Embryonic facial prominence (tissue), 1 donor: ENCODE results near the gene TMEM62.
"Not testable (repeated sequence)": the region's sequence is repeated elsewhere in the genome, so short reads cannot be mapped to it uniquely, and the experiment has no call there.

Source experiments
- DNase-seq: peaks from one replicate; pipeline ENCODE4 v3.0.0-alpha.2; 2016; ENCODE audit errors: extremely low spot score

TMEM62 gene

DNA sequence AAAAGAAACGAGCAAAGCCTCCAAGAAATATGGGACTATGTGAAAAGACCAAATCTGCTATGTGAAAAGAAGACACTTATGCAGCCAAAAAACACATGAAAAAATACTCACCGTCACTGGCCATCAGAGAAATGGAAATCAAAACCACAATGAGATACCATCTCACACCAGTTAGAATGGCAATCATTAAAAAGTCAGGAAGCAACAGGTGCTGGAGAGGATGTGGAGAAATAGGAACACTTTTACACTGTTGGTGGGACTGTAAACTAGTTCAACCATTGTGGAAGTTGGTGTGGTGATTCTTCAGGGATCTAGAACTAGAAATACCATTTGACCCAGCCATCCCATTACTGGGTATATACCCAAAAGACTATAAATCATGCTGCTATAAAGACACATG is 43.8 kb downstream of the TMEM62 start:
- DNase-seq = not testable (repeated sequence)

DNA sequence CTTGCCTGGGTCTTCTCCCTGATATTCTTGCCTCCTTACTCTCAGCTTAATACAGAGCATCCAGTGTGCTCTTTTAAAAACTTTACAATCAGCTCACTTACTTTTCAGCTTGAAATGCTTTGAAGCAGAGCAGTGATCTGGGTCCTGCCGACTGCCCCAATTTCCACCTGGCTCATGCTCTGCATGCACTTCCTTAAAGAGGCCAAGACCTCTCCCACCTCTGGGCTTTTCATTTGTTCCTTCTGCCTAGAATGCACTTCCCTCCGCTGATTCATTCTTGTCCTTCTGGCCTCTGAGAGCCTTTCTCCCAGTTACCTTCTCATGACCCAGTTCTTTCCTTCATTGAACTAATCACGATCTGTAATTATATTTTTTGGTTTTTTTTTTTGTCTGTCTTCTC is 49.9 kb downstream of the TMEM62 start:
- no peak for DNase-seq

DNA sequence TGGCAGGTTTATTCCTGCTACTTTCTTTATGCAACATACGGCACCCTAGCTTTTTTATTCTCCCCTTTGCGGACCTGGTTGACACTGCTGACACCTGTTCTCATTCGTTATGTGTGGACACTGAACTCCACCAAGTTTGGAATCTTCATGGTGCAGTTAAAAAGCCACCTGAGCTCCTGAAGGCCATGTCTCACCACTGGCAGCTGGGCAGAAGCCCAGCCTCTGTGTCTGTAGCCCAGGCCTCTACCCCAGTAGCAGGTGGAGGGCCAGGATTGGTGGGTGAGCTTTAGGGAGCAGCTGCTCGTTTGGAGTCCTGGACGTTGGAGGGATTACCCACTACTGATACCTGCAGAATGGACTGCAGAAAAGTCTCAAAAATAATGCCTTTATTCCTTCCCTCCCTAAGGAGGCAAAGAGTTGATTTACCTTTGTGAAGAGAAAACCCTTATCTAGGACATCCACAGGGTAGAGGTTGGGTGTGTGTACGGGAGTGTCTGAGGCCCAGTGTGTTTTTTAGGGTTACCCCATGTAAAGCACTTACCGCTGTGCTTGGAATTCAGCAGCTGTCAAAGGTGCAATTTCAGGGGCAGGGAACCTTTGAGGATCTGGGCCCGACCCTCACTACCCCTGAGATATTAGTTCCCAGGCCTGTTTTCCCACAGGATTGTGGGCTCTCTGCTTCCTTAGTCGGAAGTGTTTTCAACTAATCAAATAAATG is 51.2 kb downstream of the TMEM62 start:
- DNase-seq = no peak

DNA sequence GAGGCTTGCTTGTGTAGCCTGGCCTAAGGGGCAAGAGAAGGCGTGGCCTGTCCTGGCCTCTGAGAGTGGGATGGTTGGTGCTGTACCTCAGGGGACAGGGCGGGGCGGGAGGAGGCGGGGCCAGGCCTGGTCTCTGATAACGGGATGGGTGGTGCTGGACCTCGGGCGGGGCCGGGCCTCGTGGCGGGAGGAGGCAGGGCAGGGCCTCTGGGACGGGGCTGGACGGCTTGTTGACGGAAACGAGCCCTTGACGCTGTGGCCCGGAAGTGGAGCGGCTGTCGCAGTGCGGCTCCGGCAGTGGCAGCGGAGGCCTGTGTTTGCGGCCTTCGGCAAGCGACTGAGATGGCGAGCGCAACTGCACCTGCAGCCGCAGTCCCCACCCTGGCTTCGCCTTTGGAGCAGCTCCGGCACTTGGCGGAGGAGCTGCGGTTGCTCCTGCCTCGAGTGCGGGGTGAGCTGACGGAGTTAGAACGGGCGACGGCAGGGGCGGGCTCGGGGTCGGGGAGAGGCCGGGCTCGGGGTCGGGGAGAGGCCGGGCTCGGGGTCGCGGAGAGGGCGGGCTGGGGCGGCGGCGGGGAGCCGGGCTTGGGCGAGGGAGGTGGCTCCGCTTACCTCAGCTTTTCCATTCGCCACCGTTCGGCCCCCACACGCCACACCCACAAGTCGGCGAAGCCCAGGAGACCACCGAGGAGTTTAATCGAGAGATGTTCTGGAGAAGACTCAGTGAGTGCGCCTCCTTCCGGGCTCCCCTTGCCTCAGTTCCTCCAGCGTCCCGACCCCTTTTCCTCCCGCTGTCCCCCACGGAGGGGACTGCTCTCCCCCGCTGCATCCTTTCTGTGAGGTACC is 52.0 kb downstream of the TMEM62 start, which contains the start of gene CCNDBP1:
Gene CCNDBP1 (plus strand): TSS at position 247 of the 846 bp plus-strand sequence. CDS start 96 bp downstream, at position 343.
- peak; percentile 24 for DNase-seq

DNA sequence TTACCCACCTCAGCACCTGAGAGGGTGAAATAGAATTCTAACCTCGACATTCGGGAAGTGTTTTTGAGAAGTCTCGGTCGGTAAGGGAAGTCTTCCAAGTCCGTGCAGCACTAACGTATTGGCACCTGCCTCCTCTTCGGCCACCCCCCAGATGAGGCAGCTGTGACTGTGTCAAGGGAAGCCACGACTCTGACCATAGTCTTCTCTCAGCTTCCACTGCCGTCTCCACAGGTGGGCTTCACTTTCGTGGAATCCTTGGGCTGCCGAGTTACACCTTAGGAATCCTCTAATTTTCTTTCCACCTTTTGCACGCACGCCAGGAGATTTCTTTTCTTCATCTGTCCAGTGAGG is 52.6 kb downstream of the TMEM62 start:
- no peak for DNase-seq

DNA sequence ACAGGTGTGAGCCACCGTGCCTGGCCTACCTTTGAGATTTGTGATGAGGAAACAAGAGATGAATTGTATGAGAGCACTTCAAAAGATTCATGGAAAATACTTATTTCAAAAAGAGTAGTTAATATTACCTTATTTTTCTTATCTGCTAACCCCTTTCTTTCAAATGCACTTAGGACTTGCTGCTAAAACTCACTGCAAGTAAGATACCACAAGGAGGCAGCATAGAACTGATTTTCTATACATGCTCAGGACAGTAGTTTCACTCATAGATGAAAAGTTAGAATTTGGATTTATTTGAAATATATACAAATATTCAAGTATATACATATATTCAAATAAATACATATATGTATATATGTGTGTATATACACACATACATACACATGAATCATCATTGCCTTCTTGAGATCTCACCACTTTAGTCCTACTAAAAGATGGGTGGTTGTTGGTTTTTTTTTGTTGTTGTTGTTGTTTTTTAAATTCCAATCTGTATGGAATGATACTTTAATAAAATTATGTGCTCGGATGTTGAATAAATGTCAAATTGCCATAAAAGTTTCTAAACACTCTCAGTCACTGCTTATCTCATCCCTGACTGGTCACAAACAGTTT is 54.3 kb downstream of the TMEM62 start:
- peak; percentile 15 for DNase-seq

DNA sequence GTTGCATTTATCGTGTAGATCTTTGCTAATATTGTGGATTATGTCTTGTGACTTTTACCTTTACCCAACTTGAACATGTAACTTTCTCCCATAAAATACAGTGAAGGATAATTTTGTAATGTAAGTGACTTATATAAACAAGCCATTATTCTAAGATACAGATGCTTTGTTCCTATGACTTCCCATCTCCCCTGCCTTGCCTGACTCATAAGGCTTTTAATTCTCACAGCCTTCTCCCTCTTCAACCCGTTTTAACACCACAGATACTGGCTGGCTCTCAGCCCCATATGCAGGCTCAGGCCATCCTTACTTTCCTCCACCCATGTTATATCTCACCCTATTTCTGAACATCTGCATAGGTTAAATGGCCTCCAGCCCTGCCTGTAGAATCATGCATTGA is 55.9 kb downstream of the TMEM62 start:
- DNase-seq = no peak

DNA sequence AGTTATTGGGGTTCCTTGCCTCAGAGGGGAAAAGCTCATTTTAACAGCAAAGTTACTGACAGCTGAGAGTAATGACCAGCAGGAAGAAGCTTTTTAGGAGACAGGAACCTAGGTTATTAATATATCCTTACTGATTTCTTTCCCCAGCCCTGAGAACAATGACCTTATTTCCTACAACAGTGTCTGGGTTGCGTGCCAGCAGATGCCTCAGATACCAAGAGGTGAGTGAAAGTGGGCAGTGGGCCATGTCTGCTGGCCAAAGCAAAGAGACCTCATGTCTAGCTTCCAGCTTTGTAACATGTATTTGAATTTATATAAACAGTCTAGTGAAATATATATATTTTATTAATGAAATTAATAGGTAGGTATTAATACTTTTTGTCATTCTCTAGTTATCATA is 56.8 kb downstream of the TMEM62 start:
- DNase-seq = no peak

DNA sequence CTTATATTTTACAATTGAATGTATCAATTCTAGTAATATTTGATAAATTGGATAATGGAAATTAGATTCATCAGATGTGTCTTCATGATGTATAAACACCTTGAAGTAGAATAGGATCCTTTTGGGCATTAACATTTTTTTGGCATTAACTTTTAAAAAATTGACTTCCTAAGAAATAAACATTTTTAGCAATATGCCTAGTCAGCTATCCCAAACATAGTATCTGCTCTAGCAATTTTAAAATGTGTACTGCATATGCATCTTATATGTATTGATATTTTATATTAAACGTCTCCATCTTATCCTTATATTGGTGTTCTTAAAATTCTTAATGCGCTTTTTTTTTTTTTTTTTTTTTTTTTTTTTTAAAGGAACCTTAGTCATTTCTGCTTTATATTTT is 60.3 kb downstream of the TMEM62 start:
- DNase-seq = no peak

DNA sequence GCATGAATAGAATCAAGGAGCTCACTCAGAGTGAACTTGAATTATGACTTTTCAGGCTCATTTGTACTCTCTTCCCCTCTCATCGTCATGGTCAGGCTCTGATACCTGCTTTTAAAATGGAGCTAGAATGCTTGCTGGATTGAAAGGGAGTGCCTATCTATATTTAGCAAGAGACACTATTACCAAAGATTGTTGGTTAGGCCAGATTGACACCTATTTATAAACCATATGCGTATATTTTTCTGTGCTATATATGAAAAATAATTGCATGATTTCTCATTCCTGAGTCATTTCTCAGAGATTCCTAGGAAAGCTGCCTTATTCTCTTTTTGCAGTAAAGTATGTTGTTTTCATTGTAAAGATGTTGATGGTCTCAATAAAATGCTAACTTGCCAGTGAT is 61.4 kb downstream of the TMEM62 start:
- no peak for DNase-seq

DNA sequence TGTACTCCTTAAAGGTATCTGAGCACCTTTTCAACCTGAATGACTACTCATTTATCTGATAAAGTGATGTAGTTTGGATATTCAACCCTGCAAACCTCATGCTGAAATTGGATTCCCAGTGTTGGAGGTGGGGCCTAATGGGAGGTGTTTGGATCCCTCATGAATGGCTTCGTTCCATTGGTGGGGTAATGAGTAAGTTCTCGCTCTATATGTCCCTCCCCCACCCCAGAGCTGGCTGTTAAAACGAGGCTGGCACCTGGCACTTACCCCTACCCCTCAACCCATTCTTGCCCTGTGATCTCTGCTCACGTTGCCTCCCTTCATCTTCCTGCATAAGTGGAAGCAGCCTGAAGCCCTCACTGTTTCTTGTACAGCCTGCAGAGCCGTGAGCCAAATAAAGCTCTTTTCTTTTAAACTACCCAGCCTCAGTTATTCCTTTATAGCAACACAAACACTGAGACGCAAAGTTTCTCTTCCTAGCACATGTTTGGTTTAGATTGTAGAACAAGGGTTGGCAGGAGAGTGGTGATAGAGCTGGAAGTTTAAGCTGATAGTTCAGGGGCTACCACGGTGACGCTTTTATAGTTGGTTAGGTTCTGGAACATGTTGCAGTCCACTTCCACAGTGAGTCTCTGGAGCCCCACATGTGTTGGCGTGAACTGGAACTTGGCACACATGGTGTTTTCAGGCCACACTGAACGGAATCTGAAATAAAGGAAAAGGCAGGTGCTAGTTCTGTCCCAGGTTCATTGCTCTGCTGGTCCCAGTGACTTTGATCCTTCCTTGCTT is 63.6 kb downstream of the TMEM62 start:
- no peak for DNase-seq

DNA sequence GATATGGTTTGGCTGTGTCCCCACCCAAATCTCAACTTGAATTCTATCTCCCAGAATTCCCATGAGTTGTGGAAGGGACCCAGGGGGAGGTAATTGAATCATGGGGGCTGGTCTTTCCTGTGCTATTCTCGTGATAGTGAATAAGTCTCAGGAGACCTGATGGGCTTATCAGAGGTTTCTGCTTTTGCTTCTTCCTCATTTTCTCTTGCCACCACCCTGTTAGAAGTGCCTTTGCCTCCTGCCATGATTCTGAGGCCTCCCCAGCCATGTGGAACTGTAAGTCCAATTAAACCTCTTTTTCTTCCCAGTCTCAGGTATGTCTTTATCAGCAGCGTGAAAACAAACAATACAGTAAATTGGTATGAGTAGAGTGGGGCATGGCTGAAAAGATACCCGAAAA is 64.4 kb downstream of the TMEM62 start:
- not testable (repeated sequence) for DNase-seq

DNA sequence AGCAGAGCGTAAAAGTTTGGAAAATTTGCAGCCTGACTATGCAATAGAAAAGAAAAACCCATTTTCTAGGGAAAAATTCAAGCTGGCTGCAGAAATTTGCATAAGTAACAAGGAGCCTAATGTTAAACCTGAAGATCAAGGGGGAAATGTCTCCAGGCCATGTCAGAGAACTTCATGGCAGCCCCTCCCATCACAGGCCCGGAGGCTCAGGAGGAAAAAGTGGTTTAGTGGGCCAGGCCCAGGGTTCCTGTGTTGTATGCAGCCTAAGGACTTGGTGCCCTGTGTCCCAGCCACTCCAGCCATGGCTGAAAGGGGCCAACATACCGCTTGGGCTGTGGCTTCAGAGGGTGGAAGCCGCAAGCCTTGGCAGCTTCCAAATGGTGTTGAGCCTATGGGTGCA is 65.2 kb downstream of the TMEM62 start:
- DNase-seq = not testable (repeated sequence)

DNA sequence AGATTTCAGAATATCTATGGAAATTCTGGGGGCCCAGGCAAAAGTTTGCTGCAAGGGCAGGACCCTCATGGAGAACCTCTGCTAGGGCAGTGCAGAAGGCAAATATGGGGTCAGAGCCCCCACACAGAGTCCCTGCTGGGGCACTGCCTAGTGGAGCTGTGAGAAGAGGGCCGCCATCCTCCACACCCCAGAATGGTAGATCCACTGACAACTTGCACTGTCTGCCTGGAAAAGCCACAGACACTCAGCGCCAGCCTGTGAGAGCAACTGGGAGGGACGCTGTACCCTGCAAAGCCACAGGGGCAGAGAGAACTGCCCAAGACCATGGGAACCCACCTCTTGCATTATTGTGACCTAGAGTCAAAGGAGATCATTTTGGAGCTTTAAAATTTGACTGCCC is 65.6 kb downstream of the TMEM62 start:
- no peak for DNase-seq

DNA sequence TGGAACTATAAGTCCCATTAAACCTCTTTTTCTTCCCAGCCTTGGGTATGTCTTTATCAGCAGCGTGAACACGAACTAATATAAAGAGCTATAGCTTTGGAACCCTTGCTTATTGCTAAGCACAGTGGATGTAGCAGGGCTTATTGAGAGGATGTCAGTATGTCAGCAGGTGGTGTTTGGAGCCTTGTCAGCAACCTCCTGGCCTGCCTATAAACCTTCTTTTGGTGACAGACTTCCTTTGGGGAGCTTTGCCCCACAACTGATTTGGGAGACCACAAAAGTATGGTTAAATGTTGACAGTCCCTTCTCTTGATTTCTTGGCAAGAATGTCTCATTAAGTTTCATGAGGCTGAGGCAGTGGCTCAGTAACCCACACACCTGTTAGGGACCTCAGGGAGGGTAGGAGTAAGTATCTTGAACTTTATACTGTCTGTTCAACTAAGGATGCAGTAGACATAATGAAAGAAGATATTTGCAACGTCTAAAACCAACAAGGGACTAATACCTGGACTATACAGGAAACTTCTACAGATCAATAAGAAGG is 66.6 kb downstream of the TMEM62 start:
- DNase-seq = no peak

DNA sequence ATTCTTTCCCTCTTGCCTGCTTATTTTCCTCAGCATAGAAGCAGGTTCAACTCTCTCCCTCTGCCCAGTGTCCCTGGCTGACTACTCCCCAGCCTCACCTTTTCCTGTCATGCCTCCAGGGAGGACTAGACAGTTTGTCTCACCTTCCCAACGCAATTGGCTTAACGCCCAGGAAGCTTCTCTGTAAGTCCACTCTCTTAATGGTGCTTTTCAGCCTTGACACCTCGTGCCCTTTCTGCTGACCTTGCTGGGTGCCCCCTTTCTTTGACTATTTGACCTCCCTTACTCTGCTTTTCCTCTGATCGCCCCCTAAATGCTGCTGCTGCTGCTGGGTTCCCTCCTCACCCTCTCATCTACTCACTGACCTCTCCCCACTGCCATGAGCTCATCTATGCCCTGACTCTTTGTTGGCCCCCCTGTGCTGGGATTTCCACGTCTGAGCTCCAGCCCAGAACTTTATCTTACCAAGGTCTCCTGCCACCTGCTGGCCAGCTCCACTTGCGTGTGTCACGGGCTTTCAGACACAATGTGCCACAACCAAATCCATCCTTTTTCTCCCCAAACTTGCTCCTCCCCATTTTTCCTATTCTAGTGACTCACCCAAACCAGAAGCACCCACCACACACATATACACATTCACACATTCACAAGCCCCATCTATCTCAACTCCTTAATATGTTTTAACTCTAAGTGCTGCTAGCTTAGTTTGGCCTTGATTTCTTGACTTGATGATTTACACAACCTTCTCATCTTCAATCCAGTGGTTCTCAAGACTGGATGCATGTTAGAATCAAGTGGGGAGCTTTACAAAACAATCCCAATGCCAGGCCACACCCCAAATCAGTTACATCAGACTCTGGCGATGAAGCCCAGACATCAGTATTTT is 70.9 kb downstream of the TMEM62 start:
- no peak for DNase-seq

DNA sequence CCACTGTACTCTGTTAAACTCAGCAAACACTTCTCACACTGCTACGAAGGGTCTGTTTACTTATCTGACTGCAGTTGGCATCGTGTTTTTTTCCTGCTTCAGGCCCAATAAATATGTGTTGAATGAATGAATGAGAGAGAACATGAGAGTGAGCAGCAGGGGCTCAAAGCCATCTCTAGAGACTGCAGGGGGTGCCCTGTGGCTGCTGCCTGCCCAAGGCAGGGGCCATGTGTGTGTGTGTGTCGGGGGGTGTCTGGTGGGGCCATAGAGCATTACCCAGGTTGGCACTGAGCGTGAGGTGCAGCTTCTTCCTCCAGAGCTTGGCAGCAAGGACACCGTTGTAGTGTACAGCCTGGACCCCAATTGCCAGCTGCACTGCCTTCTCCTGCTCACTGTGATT is 72.7 kb downstream of the TMEM62 start:
- DNase-seq = no peak

DNA sequence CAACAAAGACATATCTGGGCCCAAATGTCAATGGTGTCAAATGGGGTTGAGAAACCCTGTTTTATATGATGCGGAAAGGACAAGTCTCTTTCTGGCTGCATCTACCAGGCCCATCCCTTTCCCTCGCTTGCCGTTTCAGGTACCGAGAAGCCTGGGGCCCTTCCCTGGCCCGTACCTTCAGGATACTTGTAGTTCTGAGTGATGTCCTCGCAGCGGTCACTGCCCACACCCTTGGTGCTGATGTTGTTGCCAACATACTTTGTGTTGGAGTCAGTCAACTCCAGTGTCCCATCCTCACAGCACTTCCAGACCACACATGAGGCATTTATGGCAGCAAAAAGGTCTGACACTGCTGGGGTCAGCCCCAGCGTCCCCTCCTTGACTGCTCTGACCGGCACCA is 73.6 kb downstream of the TMEM62 start:
- no peak for DNase-seq

DNA sequence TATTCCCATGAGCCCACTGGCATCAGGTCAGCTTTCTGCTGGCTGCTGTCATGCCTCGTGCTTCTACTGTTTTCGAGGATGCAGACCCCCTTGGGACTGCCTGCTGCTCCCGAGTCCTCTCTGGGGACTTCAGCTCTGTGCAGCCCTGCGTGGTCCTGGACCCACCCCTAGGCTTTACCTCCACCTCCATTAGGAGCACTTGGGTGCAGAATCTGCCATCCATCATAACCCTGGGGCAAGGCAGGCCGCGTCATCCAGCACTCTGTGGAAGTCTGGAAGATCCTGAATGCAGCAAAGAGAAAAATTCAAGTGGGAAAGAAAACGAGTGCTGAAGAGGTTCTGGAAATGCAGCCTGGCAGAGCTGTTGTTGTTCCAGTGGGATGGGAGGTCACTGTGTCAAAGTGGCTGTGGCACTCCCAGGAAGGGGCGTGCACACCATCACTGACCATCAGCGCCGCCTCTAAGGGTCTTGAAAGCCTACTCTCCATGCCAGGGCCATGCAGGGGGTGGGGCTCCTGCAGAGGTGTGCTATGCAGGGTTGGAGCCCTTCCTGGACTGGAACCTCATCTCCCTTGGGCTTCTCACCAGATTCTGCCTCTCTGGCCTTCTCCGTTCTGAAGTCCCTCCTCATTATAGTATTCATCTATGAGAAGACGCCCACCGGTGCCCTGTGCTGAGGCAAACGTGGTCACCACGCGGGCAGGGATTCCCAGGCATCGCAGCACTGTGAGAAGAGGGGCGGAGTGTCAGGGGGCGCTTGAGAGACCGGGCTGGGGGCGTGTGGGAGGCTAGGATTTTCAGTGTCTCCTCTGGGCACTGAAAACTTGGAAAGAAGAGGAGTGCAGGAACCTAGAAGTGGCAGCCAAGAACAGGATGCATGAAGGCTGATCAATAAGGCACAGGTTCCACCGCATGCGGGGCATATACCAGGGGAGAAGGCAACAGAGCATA is 74.9 kb downstream of the TMEM62 start:
- no peak for DNase-seq
